T-helper 2 cell treated with Interferon-gamma antibody and Interleukin-4, amounts not matched to agents 100 ng/mL and 5 ng/mL, for 36 hours (primary cell): ENCODE data around the gene SRCAP. TPM values are rescaled to one million over a fixed set of nuclear protein-coding genes. Genes with fewer than 3 reads are reported as not detected.

Experiments
- intact Hi-C: fragments of 100-400 bp; cut with micrococcal nuclease; formaldehyde crosslinking; loops from one replicate; pipeline ENCODE4 v1.15.1; 2023
- total RNA-seq: library from RNA; stranded (reverse); gene quantifications from 2 replicates; pipeline ENCODE4 v1.2.3, GENCODE V29; 2022

SRCAP gene
- total RNA-seq, 1 donor from 2014 or later, result 88.3 TPM

GRCh38 chr16:30663038-30663437, 35.9 kb upstream of the SRCAP start:
- intact Hi-C loops, result no loop called here

- intact Hi-C loops, result no loop called here
These were observed 35.2 kb upstream of the SRCAP start for GRCh38 chr16:30663820-30664219.

DNA sequence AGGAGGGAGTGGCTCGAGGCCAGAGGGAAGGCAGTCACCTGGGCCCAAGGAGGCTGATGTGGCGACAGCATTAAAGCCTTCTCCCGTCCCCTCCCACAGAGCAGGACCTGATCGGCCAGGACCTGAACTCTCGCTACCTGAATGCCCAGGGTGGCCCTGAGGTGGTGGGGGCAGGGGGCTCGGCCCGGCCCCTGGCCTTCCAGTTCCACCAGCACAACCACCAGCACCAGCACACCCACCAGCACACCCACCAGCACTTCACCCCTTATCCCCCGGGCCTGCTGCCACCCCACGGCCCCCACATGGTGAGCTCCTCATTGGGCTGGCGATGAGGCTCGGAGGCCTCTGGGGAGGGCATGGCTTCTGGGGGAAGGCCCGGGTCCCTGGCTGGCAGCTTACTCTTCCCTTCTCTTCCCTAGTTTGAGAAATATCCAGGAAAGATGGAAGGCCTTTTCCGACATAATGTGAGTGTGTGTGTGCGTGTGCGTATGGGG, 34.3 kb upstream of the SRCAP start:
- intact Hi-C loops, result no loop called here

- intact Hi-C loops, result no loop called here
These were observed 33.7 kb upstream of the SRCAP start for GRCh38 chr16:30665155-30665829.

DNA sequence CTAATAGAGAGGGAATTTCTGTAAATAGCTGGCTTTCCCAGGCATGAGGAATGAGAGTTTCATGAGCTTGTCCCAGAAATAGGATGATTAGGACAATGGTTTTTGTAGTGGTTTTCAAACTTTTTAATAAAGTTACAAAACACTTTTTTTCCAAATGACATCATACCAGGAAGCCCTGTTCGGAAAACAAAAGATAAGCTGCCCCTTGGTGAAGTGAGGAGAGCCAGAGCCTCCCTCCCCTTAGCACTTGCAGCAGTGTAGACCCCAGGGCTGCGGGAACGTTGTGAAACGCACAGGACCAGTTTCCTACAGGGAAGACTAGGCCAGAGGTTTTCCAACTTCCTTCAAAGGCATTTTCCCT, 33.2 kb upstream of the SRCAP start:
- intact Hi-C loops, result no loop called here

GRCh38 chr16:30666681-30667080, 32.3 kb upstream of the SRCAP start:
- intact Hi-C loops, result no loop called here

DNA sequence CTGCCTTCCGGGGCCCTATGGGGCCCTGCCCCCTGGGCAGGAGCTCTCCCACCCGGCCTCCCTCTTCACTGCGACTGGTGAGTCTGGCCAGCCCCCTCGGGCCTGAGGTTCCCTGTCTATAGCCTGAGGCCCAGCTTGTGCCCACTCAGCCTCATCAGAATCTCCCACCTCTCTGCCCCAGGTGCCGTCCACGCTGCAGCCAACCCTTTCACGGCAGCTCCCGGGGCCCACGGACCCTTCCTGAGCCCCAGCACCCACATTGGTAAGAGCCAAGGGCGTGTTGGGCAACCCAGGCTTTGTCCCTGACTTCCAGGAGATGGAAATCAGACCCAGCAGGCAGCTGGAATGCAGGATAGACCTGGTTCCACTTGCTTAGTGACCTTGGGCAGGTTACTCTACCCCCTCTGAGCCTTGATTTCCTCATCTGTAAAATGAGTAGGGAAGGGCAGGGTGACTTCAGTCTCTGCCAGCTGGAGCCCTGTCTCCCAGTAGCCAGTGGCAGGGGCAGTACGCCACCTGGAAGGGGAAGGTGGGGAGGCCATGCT, 31.5 kb upstream of the SRCAP start:
- intact Hi-C loops, result no loop called here

DNA sequence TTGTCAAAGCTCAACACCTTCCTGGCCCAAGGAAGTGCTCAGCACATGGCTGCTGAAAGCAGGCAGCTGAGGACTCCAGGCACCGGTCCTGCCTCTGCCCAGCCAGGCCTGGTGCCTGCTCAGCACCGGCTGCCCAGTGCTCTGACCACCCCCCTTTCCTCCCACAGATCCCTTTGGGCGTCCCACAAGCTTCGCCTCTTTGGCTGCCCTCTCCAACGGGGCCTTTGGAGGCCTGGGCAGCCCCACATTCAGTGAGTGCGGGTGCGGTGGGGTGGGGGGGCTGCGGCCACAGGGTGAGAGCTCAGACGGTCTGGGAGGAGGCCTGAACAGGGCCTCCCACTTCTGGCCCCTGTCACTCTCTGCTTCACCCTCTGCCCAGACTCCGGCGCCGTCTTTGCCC, 30.6 kb upstream of the SRCAP start:
- intact Hi-C loops, result no loop called here

DNA sequence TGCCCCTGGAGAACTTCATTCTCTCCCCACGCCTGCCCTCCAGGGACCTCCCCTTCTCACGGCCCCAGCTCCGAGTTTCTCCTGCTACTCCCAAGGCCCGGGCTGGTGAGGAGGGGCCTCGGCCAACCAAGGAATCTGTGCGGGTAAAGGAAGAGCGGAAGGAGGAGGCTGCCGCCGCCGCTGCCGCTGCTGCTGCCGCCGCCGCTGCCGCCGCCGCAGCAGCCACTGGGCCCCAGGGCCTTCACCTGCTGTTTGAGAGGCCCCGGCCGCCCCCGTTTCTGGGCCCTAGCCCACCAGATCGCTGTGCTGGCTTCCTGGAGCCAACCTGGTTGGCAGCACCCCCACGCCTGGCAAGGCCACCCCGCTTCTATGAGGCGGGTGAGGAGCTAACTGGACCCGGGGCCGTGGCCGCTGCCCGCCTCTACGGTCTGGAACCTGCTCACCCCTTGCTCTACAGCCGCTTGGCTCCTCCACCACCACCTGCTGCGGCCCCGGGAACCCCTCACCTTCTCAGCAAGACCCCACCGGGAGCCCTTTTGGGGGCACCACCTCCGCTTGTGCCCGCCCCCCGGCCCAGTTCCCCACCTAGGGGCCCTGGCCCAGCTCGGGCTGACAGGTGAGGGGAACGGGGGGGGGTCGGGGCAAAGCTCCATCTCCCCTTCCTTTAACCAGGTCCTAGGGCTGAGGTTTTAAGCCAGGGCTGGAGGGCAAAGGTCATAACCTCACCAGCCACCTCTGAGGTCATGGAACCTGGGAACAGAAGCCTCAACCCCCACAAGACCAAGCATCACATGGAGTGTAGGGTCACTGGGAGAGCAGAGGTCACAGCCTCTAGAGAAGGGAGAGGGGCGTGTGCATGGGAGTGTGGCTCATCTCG, 29.7 kb upstream of the SRCAP start:
- intact Hi-C loops, result no loop called here

- intact Hi-C loops, result no loop called here
These were observed 28.8 kb upstream of the SRCAP start for GRCh38 chr16:30669903-30670824.

- intact Hi-C loops, result no loop called here
These were observed 23.8 kb upstream of the SRCAP start for GRCh38 chr16:30675143-30675542.

GRCh38 chr16:30677931-30678585, 20.9 kb upstream of the SRCAP start:
- intact Hi-C loops, result no loop called here

DNA sequence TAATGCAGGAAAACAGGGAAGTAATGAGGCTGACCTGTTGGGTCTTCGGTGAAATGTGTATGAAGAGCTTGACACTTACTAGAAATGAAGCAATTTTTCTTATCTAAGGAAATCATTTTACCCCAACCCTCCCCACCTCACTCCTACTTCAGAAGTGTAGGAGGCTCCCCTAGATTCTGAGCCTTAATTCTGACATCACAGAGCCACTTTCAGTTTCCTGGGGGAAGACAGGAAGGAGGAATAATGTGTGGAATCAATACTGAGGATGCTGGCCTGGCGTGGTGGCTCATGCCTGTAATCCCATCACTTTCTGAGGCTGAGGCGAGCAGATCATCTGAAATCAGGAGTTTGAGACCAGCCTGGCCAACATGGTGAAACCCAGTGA, 20.4 kb upstream of the SRCAP start:
- intact Hi-C loops, result no loop called here

GRCh38 chr16:30680326-30680725, 18.6 kb upstream of the SRCAP start:
- intact Hi-C loops, result no loop called here

DNA sequence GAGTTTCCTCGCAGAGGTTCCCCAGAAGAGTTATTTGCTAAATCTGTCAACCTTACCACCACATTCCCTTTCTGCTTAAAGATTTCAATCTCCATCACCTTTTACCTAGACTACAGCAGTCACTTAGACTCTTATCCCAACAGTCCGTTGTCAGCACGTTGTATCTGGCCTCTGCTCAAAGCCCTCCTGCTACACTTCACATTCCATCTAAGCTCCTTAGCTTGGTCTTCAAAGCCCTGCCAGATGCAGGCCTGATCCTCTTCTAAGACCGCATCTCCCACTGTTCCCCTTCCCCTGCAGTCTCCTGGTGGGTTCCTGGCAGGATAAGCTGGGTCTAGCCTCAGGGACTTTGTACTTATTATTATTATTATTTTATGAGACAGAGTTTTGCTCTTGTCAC, 10.3 kb upstream of the SRCAP start:
- intact Hi-C loops, result no loop called here

DNA sequence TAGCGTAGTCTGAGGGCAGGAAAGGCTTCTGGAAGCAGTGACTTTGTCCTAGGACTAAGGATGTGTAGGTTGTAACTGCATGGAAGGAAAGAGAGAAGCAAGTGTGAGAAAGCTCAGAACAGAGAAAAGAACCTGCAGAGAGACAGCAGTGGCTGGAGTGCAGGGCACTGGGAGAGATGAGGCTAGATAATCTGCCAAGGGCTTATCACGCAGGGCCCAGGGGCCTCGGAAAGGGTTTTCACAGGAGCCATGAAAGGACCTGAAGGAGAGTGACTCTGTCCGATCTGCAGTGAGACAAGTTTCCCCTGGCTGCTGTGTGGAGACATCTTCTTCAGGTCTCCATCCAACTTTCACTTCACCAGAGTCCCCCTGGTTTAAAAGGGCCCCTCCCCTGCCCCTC, 7.1 kb upstream of the SRCAP start:
- intact Hi-C loops, result loop anchor here (10.0 kb wide), 1 partner anchor 57 kb away; no protein-coding TSS in a partner anchor

GRCh38 chr16:30692396-30693064, 6.4 kb upstream of the SRCAP start:
- intact Hi-C loops, result loop anchor here (10.0 kb wide), 1 partner anchor 58 kb away; no protein-coding TSS in a partner anchor

DNA sequence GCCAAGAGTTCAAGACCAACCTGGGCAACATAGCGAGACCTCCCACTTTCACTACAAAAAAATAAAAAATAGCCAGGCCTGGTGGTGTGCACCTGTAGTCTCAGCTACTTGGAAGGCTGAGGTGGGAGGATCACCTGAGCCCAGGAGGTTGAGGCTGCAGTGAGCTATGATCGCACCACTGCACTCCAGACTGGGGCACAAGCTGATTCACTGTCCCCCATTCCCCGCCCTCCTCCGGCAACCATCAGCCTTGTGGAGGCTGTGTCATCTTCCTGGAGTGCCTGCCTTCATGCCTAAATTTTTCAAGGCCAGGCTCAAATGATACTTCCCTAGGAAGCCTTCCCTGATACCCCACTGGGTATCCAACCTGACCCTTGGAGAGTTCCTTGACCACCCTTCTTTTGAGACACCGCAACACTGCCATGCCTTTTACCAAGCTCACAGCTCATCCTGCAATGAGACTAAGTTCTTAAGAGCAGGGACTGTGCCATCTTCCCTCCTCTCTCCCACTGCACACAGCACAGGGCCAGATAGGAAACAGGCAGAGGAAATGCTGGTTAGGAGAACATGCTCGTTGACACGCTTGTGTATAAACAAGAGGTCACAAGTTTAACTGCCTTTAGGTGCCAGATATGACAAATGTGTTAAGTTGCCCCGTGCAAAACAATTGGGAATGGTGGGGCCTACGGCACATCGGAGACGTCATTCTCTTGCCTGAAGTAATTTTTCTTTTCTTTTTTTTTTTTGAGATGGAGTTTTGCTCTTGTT, 3.9 kb upstream of the SRCAP start:
- intact Hi-C loops, result loop anchor here (1.0 to 10.0 kb wide), 5 partner anchors 35 to 888 kb away; partner anchors contain the start of genes MAZ, STX4 and ZNF764

- intact Hi-C loops, result loop anchor here (5.0 to 10.0 kb wide), 3 partner anchors 62 to 889 kb away; partner anchors contain the start of genes MAZ and STX4
These were observed 2.3 kb upstream of the SRCAP start for GRCh38 chr16:30696646-30697045.
